GM18867 (cell line): ENCODE data around the gene MOG.

Experiments
- ATAC-seq: cut with Tn5 transposase; IDR thresholded peaks from one replicate; pipeline ENCODE4 v1.9.1; 2021; ENCODE audit warnings: mild to moderate bottlenecking, moderate library complexity; ENCODE audit not compliant: unreplicated experiment

Gene MOG

GRCh38 chr6:29656798-29657197, at the start of gene MOG:
Gene MOG, plus strand, starts transcription at chr6:29657092. Its CDS starts 118 bp downstream, at chr6:29657210.
- no peak for ATAC-seq

DNA sequence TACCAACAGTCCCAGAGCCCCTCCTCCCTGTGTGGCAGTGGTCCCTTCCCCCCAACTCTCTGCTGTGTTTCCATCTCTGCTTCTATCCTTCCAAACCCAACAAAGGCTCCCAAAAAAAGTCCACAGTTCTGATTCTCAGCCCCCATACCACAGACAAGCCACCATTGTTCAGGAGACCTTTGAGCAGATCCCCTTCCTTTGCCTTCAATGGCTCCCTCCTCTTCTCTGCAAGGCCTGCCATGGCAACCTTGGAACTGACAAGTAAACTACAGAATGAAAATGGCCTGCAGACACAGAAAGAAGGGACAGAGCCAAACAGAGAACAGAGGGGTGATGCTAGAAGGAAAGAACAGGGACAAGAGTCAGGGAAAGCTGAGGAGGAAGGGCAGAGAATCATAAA, 48.8 kb upstream of the MOG start:
- no peak for ATAC-seq

DNA sequence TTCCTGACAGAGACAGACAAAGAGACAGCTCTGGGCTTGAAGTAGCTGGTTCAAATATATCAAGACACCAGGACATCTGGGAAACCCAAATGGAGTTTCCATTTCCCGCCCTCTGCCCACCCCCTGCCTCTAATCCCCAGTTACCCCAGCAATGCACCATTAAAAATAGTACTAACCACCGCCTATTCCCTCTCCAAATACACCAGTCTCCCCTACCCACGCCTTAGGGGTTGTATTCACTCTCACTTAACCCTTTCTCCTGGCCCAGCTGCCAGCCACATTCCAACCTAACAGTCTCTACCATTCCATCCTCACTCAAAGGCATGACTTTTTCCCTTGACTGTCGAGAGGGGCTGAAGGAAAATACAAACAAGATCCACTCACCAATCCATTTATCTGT, 46.4 kb upstream of the MOG start:
- ATAC-seq = no peak

DNA sequence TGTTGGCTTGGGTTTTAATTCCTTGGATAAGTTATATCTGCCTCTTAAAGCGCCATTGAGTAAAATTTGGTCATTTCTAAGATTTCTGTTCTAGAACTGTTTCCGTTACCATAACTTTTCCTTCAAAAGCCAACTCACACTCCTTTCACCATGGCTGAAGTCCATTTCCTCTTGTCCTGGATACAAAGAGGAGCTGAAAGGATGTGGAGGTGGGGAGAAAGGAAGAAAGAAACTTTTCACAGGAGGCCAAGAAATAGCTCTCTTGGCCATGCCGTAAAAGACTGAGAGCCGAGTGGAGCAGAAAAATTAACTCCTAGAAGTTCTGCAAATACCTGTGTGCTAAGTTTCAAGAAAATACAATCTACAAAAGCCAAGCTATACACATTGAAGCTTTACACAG, 45.5 kb upstream of the MOG start:
- no peak for ATAC-seq

DNA sequence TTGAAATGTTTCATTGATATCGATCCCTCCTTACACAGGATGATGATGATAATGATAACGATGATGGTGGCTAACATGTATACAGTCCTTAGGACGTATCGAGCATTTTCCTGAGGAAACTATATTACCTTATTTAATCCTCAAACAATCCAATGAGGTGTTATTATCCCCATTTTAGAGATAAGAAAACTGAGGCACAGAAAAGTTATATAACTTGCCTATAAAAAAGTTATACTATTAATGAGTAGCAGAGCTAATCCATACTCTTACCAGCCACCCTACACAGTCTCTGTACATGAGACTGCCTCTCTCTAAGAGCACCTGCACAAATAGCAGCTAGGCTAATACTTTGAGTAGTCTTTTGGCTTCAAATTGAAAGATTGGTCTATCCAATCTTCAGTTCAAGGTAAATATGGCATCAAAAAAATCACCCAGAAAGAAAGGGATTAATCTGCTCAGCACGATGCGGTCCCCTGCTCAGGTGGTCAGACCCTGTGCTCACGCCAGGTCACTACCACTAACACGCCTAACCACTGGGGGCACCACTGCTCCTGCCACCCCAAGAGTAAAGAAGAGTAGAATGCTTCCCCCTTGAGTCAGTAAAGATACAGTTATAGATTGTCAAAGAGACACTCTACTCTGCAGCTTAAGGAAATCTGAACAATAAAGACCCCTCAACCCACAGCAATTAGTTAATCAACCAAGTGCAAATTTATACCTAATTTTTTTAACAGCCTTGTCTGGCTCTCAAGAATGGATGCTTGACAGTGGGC, 38.9 kb upstream of the MOG start:
- ATAC-seq = no peak

DNA sequence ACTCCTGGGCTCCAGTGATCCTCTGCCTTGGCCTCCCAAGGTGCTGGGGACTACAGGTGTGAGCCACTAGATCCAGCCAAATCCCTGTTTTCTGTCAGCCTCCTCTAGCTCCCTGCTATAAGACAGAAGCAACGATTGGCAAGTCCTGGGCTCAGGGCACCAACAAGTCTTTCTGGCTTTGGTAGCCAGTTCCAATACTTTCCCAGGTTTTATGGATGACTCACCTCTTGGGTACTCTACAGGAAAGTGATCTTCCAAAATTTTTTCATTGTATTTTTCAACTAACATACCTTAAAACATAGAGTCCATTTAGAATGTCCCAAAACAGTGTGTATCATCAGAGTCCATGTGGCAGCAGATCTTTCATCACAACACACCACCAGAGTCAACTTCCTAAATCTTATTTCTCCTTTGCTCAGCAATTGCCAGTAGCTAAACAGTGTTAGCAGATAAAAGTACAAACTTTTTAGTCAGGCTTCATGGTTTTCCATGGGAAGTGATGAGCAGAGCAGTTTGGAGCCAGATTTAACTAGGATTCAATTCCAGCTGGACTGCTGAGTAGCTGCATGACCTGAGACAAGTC, 37.2 kb upstream of the MOG start:
- ATAC-seq = no peak

GRCh38 chr6:29620630-29621029, 36.3 kb upstream of the MOG start:
- ATAC-seq = no peak

GRCh38 chr6:29624520-29624961, 32.4 kb upstream of the MOG start:
- ATAC-seq = no peak

DNA sequence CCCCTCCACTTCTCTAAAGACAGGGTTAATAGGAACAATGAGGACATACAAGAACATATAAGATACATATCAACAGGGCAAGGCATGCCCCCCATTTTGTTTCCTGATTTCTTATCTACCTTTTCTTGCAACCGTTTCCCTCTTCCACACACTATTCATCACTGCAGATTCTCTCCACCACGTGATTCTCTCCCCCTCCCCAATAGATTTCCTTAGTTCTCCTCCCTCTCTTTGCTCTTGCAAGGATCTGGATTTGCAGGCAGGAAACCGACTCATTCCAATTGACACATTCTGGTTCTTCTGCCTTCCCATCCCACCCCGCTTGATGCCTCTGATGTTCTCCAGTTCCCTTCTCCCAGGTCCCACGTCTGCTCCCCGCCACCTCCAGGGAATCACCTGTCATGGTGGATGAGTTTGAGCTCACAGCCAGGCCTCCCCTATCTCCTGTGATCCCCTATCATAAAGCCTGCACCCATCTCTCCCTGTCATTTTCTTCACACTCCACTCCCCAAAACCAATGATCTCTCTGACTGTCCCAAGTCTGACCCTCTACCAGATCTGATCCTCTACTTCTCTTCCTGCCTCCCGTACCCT, 31.5 kb upstream of the MOG start:
- no peak for ATAC-seq

- ATAC-seq = no peak
Measured at GRCh38 chr6:29626948-29627754, 29.7 kb upstream of the MOG start.

GRCh38 chr6:29627755-29628418, 29.0 kb upstream of the MOG start:
- ATAC-seq = no peak

GRCh38 chr6:29628419-29629281, 28.2 kb upstream of the MOG start:
- no peak for ATAC-seq

DNA sequence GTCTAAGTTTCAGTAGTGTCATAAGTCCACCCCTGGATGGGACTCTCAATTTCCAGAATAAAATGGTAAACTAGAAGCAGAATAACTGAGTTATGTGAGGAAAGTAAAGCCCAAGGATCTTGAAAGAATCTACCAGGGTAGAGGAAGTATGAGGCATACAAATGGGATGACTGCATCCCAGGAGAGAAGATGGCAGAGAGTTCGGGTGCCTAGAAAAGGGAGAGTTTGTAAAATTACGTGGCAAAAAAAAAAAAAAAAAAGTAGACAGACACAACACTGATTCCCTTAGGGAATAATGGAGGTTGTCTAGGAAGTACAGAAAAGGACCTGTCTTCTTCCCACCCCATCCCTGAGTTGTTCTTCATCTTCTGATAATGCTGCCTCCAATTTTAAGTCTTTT, 27.3 kb upstream of the MOG start:
- no peak for ATAC-seq

DNA sequence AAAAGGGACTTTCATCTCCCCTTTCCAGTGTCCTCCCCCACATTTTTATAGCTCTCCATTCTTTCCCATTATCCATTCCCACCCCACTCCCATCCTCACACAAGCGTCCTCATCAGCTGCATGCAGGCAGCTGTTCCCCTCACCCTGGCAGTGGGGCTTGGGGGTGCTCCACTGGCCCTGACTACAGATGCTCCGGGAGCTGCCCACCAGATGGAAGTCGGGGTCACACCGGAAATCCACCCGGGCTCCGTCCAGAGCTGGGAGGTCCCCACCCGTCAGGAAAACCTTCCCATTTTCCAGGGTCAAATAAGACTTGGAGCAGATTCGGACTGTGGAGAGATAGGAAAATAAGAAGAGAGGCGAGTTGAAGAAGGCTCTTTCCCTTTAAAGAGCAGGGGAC, 26.6 kb upstream of the MOG start:
- no peak for ATAC-seq

DNA sequence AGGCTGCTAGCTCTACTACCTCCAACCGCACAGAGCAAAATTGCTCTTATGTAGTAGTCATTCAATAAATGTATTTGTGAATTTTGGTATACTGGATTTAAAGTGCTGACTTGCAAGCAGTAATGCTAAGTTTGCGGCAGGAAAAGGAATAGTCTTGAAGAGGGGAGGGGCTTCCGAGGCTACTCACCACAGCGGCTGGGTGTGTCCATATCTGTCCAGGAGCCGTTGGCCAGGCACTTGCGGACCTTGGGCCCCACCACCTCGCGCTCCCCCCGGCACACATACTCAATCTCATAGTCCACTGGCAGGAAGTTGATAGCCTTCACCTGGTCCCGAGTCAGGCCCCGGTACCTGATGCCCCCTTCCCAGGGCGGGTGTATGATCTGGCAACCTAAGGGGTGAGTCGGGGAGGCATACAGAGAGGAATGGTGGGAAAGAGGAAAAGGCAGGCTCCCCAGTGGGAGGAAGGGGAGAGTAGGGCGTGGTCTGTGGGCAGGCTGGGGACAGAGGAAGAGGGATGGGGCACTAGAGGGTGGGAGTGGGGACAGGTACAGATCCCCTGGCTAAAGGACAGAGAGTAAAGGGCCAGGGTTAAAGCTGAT, 25.6 kb upstream of the MOG start:
- ATAC-seq = no peak

DNA sequence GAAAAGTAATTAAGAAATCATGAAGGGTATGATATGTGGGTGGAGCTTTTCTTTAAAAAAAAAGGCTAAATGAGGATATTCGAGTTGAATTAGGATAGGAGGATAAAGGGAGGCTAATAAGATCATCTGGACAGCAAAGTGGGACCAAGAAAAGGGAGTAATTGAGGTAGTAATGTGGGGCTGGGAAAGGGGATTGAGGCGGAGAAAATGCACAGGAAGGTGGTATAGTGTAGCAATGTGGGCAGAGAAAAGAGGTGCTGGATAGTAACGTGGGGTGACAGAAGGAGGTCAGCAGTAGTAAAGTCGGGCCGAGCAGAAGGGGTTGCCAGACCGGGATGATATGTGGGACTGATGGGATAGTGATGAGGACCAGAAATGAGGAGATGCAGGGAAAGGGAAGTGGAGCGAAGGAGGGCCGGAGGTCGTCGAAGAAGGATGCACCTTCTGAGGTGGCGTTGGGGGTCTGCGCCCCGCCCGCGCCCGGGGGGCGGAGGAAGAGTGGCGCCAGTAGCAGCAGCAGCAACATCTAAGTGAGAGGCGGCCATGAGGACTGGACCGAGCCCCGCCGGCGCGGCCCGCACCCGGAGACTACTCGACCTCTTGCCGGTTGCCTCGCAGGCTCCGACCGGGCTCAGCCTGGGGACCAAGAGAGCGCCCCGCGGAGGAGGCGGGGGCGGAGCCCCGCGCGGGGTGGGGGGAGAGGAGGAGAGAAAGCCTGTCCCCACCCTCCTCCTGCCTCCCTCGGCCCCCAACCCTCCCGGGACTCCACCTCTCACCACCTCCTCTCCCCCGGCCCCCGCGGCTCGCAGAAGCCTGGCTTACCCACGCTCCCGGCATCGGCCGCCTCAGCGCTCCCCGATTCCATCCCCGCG, 24.8 kb upstream of the MOG start:
- peak; percentile 36 for ATAC-seq

DNA sequence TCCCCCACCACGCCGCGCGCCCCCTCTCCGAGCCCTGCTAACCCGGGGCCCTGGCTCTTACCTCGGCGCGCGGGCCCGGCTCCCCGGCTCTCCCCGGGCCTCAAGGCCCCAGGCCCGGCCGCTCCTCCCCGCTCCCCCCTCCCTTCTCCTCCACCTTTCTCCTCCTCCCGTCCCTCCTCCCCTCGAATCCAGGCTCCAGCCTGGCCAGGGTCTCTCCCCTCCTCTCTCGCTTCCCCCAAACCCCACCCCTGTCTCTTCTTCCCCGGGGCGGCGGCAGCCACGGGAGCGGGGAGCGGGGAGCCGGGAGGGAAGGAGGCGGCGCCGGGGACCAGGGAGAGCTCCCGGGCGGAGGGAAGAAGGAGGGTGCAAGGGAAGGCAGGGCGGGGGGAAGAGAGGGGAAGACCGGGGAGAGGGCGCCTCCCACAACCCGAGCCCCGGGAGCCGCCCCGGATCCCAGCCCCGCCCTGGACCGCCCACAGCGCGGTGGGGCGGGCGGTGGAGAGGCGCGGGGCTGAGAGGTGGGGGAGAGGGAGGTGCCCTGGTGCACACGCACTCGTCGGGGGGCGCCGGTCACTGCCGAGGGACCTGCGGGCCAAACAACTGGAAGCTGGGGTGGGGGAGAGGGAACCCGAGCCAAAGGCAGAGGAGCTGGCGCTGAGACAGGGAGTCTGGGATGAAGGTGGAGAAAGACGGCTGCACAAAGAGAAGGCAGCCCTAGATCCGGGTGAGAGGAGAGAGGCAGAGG, 23.9 kb upstream of the MOG start, which contains the start of gene GABBR1:
GABBR1 (minus strand) TSS at position 395 of the 745 bp plus-strand sequence. CDS start 798 bp downstream, outside the sequence.
- peak; percentile 68 for ATAC-seq

- no peak for ATAC-seq
Measured at GRCh38 chr6:29633534-29633905, 23.4 kb upstream of the MOG start.
